Measurements from ENCODE around the gene FBXL7. TPM values are rescaled to one million over a fixed set of nuclear protein-coding genes. Genes with fewer than 3 reads are reported as not detected.

FBXL7 gene
- total and polyA plus RNA-seq, 4 donors: 0.24 to 1.4 (median 1.2) TPM

- TF ChIP-seq REST (IDR thresholded peaks at IDR 0.05) (no peak), NR2F2 (IDR thresholded peaks at IDR 0.05) (no peak), CTCF (IDR thresholded peaks at IDR 0.05; ENCODE audit: low read depth, low read length, missing input control) (no peak)
These were observed 203.9 kb downstream of the FBXL7 start (continued) for GRCh38 chr5:15703901-15704300.

GRCh38 chr5:15704397-15704947 is 204.5 kb downstream of the FBXL7 start:
- H3K9me3 ChIP-seq (ENCODE audit: control insufficient read depth in 4 of 4, low read length in 3 of 4): no peaks in the 10 kb centered on the region
- no peak for TF ChIP-seq FOXA2 (IDR thresholded peaks at IDR 0.05)
- no peak for TF ChIP-seq CTCF (IDR thresholded peaks at IDR 0.05; ENCODE audit: low read depth, low read length, missing input control)
- TF ChIP-seq TAF1 (conservative IDR thresholded peaks at IDR 0.05): no peak
- TF ChIP-seq GABPA (IDR thresholded peaks at IDR 0.05 in 1 of 2, conservative IDR thresholded peaks at IDR 0.05 in 1 of 2): no peak
- DNase-seq (ENCODE audit: low spot score): no peak
- no peak overlapping the region for H3K9ac ChIP-seq (ENCODE audit: low read depth in 1 of 2, low read length in 2 of 2)
- no peaks in the 10 kb centered on the region for H3K4me1 ChIP-seq (ENCODE audit: control insufficient read depth in 4 of 4, insufficient read depth in 4 of 4, low read length in 3 of 4)
- H3K27me3 ChIP-seq (ENCODE audit: control insufficient read depth in 4 of 4, insufficient read depth in 4 of 4, low read length in 3 of 4): no peaks in the 10 kb centered on the region
- H3K36me3 ChIP-seq (ENCODE audit: control insufficient read depth in 4 of 4, insufficient read depth in 3 of 4, low read depth in 1 of 4, low read length in 3 of 4): no peaks in the 10 kb centered on the region
- H3K27ac ChIP-seq (ENCODE audit: low read depth in 1 of 2, low read length in 2 of 2): no peak overlapping the region
- H3K4me3 ChIP-seq (ENCODE audit: low read depth in 1 of 3, low read length in 3 of 3): no peak overlapping the region

GRCh38 chr5:15707631-15708030 is 207.7 kb downstream of the FBXL7 start:
- no peak for DNase-seq (ENCODE audit: low spot score)
- Histone ChIP-seq H3K4me3 (ENCODE audit: low read depth in 1 of 3, low read length in 3 of 3) (no peak overlapping the region), H3K9me3 (ENCODE audit: control insufficient read depth in 4 of 4, low read length in 3 of 4) (no peaks in the 10 kb centered on the region), H3K36me3 (ENCODE audit: control insufficient read depth in 4 of 4, insufficient read depth in 3 of 4, low read depth in 1 of 4, low read length in 3 of 4) (no peaks in the 10 kb centered on the region), H3K9ac (ENCODE audit: low read depth in 1 of 2, low read length in 2 of 2) (no peak overlapping the region), H3K27me3 (ENCODE audit: control insufficient read depth in 4 of 4, insufficient read depth in 4 of 4, low read length in 3 of 4) (no peaks in the 10 kb centered on the region), H3K27ac (ENCODE audit: low read depth in 1 of 2, low read length in 2 of 2) (no peak overlapping the region), H3K4me1 (ENCODE audit: control insufficient read depth in 4 of 4, insufficient read depth in 4 of 4, low read length in 3 of 4) (no peaks in the 10 kb centered on the region)
- no peak for TF ChIP-seq FOXA1 (IDR thresholded peaks at IDR 0.05)
- TF ChIP-seq GABPA (IDR thresholded peaks at IDR 0.05 in 1 of 2, conservative IDR thresholded peaks at IDR 0.05 in 1 of 2): no peak
- TF ChIP-seq NR2F2 (IDR thresholded peaks at IDR 0.05): no peak
- 76% methylated on average over 2 of the region's 2 CpGs for WGBS

All from liver (tissue), 9 donors.